Measurements from ENCODE around the gene OGFR. TPM values are rescaled to one million over a fixed set of nuclear protein-coding genes. Genes with fewer than 3 reads are reported as not detected.
"Not testable (repeated sequence)": the region's sequence is repeated elsewhere in the genome, so short reads cannot be mapped to it uniquely, and the experiment has no call there.

Gene OGFR
- total RNA-seq, 2 experiments from 2014 or later: 23.7 to 24.6 TPM

DNA sequence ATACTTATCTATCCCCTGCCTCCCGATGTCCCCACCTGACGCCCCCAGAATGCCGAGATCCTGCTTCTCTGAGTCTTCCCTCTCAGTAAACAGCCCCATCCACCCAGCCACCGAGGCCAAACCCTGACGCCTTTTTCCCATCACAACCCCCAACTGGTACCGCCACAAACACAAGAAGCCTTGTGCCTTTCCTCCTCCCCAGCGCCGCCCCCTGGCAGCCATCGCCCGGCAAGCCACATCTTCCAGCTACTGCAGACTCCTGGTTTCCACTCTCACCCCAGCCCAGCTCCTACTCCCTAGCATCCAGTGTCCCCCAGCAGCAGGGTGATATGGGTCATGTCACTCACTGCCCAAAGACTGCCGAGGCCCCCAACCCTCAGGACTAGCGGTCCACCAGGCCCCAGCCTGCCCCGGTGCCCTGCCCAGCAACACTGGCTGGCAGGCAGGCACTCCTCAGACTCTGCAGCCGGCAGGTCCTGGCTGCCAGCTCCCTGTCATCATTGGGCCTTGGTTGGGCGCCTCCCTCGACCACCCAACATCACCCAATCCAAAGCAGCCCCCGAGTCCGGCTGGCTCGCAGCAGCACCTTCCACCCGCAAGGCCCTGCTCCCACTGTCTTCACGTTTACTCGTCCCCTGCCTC, 45.8 kb downstream of the OGFR start:
- CTCF ChIA-PET: interaction anchor here (0.6 kb wide), 1 partner anchor 322 kb away, joined by 5 read pairs; no protein-coding TSS in a partner anchor
- intact Hi-C loops (cut with micrococcal nuclease): no loop called here
- no peak overlapping the region for H3K4me3 Mint-ChIP-seq
- DNase-seq: no peak
- H3K27me3 Mint-ChIP-seq (ENCODE audit: low read depth): no peaks in the 10 kb centered on the region
- peaks cover 17% of the 10 kb centered on the region for H3K36me3 Mint-ChIP-seq (ENCODE audit: low read depth)
- no peaks in the 10 kb centered on the region for H3K9me3 Mint-ChIP-seq
- no peak overlapping the region for H3K27ac Mint-ChIP-seq
- no peaks in the 10 kb centered on the region for H3K4me1 Mint-ChIP-seq (ENCODE audit: low read depth)

DNA sequence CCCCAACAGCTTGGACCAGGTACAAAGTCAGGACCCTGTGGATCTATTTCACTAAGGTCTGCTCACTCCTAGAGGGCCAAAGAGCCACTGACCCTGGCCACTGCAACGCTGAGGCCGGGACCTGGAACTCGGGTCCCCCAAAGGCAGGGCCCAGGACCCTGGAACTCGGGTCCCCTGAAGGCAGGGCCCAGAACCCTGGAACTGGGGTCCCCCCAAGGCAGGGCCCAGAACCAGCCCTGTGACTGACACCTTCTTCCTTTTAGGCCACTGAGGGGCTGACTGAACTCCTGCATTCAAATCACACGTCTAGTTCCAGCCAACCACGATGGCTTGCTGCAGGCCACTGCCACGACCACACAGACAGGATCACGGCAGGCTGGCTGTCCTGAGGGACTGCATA, 47.6 kb downstream of the OGFR start:
- DNase-seq: no peak
- peaks cover 19% of the 10 kb centered on the region for H3K36me3 Mint-ChIP-seq (ENCODE audit: low read depth)
- no peaks in the 10 kb centered on the region for H3K4me1 Mint-ChIP-seq (ENCODE audit: low read depth)
- CTCF ChIA-PET: interaction anchor here (0.6 kb wide), 1 partner anchor 50 kb away, joined by 5 read pairs; no protein-coding TSS in a partner anchor
- H3K4me3 Mint-ChIP-seq: no peak overlapping the region
- H3K27me3 Mint-ChIP-seq (ENCODE audit: low read depth): no peaks in the 10 kb centered on the region
- no peaks in the 10 kb centered on the region for H3K9me3 Mint-ChIP-seq
- intact Hi-C loops (cut with micrococcal nuclease): no loop called here
- H3K27ac Mint-ChIP-seq: no peak overlapping the region

DNA sequence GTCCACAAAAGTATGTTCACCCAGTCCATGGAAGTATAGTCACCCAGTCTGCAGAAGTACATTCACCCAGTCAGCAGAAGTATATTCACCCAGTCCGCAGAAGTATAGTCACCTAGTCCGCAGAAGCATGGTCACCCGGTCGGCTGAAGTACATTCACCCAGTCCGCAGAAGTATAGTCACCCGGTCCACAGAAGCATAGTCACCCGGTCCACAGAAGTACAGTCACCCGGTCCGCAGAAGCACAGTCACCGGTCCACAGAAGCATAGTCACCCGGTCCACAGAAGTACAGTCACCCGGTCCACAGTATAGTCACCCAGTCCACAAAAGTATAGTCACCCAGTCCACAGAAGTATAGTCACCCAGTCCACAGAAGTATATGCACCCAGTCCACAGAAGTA, 48.2 kb downstream of the OGFR start:
- Mint-ChIP-seq H3K4me1 (ENCODE audit: low read depth) (no peaks in the 10 kb centered on the region), H3K36me3 (ENCODE audit: low read depth) (peaks cover 22% of the 10 kb centered on the region), H3K27me3 (ENCODE audit: low read depth) (no peaks in the 10 kb centered on the region), H3K27ac (no peak overlapping the region), H3K4me3 (no peak overlapping the region), H3K9me3 (no peaks in the 10 kb centered on the region)
- intact Hi-C loops (cut with micrococcal nuclease): no loop called here
- no peak for DNase-seq
- CTCF ChIA-PET: no interaction called here

DNA sequence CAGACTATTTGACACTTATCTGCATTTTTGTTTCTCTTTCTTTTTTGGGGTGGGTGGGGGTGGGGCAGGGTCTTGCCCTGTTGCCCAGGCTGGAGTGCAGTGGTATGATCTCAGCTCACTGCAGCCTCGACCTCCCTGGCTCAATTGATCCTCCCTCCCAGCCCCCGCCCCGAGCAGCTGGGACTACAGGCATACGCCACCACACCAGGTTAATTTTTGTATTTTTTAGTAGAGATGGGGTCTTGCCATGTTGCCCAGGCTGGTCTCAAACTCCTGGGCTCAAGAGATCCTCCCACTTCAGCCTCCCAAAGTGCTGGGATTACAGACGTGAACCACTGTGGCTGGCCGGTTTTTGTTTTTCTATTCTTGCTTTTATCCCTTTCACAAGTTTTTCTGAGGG, 48.7 kb downstream of the OGFR start:
- H3K27me3 Mint-ChIP-seq (ENCODE audit: low read depth); DNase-seq; H3K4me1 Mint-ChIP-seq (ENCODE audit: low read depth); intact Hi-C loops (cut with micrococcal nuclease); CTCF ChIA-PET; H3K27ac Mint-ChIP-seq; H3K4me3 Mint-ChIP-seq; H3K9me3 Mint-ChIP-seq: not testable (repeated sequence)
- H3K36me3 Mint-ChIP-seq (ENCODE audit: low read depth): peaks cover 22% of the 10 kb centered on the region

DNA sequence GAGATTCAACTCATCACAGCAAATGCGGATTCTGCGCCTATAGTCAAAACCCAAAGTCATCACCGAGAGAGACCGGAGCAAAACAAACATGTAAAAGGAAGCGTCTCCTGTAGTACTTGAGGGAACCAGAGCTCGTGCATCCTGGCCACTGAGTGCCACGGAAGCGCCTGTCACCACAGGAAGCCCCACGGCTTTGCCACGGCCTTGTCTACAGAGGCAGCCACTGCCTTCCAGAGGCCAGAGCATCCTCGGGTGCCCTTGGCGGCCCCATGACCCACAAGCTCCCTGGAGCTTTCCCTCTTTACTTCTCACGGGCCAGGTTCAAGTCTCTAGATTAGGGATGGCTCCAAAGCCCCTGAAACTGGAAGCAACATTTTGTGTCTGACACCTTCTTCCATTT, 49.5 kb downstream of the OGFR start:
- no peak for DNase-seq
- H3K4me1 Mint-ChIP-seq (ENCODE audit: low read depth): peaks cover 5% of the 10 kb centered on the region
- intact Hi-C loops (cut with micrococcal nuclease): no loop called here
- CTCF ChIA-PET: interaction anchor here (1.0 kb wide), 1 partner anchor 22 kb away, joined by 3 read pairs; no protein-coding TSS in a partner anchor
- peaks cover 25% of the 10 kb centered on the region for H3K36me3 Mint-ChIP-seq (ENCODE audit: low read depth)
- no peak overlapping the region for H3K27ac Mint-ChIP-seq
- H3K9me3 Mint-ChIP-seq: no peaks in the 10 kb centered on the region
- H3K27me3 Mint-ChIP-seq (ENCODE audit: low read depth): no peaks in the 10 kb centered on the region
- no peak overlapping the region for H3K4me3 Mint-ChIP-seq

DNA sequence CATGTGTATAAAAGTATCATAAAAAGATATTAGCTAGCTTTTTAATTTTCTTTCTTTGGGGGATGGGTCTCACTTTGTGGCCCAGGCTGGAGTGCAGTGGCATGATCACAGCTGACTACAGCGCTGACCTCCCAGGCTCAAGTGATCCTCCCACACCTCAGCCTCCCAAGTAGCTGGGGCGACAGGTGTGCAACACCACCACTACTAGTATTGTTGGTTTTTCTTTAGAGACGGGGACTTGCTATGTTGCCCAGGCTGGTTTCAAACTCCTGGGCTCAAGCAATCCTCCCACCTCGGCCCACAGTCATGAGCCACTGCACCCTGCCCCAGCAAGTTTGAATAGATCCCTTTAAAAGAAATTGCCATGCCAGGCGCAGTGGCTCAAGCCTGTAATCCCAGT, 50.5 kb downstream of the OGFR start:
- Mint-ChIP-seq H3K4me1 (ENCODE audit: low read depth) (peaks cover 13% of the 10 kb centered on the region), H3K36me3 (ENCODE audit: low read depth) (peaks cover 24% of the 10 kb centered on the region), H3K9me3 (no peaks in the 10 kb centered on the region), H3K27ac (no peak overlapping the region), H3K4me3 (no peak overlapping the region), H3K27me3 (ENCODE audit: low read depth) (no peaks in the 10 kb centered on the region)
- CTCF ChIA-PET: interaction anchor here (0.6 kb wide), 1 partner anchor 381 kb away, joined by 3 read pairs; the partner anchor contains the start of gene BIRC7
- intact Hi-C loops (cut with micrococcal nuclease): no loop called here
- DNase-seq: no peak

DNA sequence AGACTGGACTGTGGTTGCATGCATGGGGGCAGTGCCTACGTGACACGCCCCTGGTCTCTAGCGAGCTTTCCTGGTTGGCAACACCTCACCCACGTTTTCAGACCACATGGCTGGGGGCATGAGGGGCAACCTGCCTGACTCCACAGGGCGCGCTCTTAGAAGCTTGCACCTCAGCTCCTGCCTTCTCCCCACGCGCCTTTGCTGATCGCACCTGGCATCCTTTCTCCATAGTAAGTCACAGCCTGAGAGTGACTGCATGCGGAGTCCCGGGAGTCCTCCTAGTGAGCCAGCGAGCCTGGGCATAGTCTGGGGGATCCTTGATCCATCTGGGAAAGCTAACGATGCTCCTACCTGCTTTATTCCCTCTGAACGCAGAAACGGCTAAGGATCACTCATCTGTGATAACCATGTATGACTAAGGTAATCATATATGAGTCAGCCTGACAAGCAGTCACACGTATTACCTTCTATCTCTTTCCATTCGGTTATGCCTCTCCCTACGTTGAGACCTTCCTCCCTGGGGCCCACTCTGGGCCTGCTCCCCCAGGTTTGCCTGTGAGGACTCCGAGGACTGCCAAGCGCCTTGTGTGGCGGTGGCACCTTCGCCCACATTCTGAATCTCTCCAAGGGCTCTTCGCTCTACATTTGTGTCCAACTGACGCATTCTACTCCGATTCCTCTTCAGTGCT, 52.4 kb downstream of the OGFR start:
- Mint-ChIP-seq H3K36me3 (ENCODE audit: low read depth) (peaks cover 19% of the 10 kb centered on the region), H3K4me3 (no peak overlapping the region), H3K9me3 (no peaks in the 10 kb centered on the region), H3K27ac (no peak overlapping the region), H3K4me1 (ENCODE audit: low read depth) (peaks cover 19% of the 10 kb centered on the region), H3K27me3 (ENCODE audit: low read depth) (no peaks in the 10 kb centered on the region)
- no peak for DNase-seq
- CTCF ChIA-PET: interaction anchor here (1.2 to 1.3 kb wide), 2 partner anchors 10 to 49 kb away, joined by 5 to 6 read pairs; no protein-coding TSS in a partner anchor
- intact Hi-C loops (cut with micrococcal nuclease): no loop called here

DNA sequence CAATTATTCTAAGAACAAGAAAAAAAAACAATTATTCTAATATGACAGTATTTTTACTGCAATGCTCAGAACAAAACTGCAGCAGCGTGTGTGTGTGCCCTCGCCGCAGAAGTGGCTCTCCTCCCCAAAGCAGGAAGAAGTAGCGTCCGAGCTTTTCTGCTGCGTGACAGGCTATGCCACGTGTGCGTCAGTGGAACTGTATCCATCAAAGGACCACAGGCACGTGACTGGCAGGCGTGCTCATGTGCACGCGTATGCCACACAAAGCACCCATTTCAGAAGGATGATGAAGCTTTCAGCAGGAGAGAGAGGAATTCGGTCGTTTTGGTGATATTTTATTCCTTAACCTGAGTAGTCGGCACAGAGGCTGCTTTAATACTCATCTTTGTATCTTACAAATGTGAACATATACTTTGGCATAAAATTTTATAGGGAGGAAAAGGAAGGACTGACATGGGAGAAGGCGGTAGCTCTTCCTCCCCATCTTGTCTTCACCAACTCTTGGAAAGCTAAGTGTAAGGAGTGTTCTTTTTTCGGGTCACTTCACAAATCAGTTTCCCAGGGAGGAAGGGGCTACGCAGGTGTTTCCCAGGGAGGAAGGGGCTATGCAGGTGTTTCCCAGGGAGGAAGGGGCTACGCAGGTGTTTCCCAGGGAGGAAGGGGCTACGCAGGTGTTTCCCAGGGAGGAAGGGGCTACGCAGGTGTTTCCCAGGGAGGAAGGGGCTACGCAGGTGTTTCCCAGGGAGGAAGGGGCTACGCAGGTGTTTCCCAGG, 53.6 kb downstream of the OGFR start:
- DNase-seq: no peak
- CTCF ChIA-PET: no interaction called here
- intact Hi-C loops (cut with micrococcal nuclease): no loop called here
- peaks cover 14% of the 10 kb centered on the region for H3K36me3 Mint-ChIP-seq (ENCODE audit: low read depth)
- H3K9me3 Mint-ChIP-seq: no peaks in the 10 kb centered on the region
- H3K27me3 Mint-ChIP-seq (ENCODE audit: low read depth): no peaks in the 10 kb centered on the region
- H3K4me1 Mint-ChIP-seq (ENCODE audit: low read depth): peaks cover 24% of the 10 kb centered on the region
- H3K27ac Mint-ChIP-seq: no peak overlapping the region
- no peak overlapping the region for H3K4me3 Mint-ChIP-seq

DNA sequence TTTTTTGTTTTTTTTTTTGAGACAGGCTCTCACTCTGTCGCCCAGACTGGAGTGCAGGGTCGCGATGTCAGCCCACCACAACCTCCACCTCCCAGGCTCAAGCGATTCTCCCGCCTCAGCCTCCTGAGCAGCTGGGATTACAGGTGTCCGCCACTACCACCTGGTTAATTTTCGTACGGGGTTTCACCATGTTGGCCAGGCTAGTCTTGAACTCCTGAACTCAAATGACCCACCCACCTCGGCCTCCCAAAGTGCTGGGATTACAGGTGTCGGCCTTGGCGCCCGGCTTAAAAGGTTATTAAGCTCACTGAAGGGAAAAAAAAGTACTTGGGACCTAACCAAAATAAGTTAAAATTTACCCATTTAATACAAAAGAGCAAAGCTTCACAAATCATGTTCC, 55.1 kb downstream of the OGFR start:
- Mint-ChIP-seq H3K4me3 (peak overlapping the region; percentile 65), H3K27me3 (ENCODE audit: low read depth) (no peaks in the 10 kb centered on the region), H3K4me1 (ENCODE audit: low read depth) (peaks cover 24% of the 10 kb centered on the region), H3K9me3 (no peaks in the 10 kb centered on the region), H3K36me3 (ENCODE audit: low read depth) (peaks cover 11% of the 10 kb centered on the region), H3K27ac (no peak overlapping the region)
- intact Hi-C loops (cut with micrococcal nuclease): loop anchor here (5.0 kb wide), 1 partner anchor 243 kb away; no protein-coding TSS in a partner anchor
- CTCF ChIA-PET: interaction anchor here (1.2 kb wide), 1 partner anchor 12 kb away, joined by 3 read pairs; no protein-coding TSS in a partner anchor
- no peak for DNase-seq

DNA sequence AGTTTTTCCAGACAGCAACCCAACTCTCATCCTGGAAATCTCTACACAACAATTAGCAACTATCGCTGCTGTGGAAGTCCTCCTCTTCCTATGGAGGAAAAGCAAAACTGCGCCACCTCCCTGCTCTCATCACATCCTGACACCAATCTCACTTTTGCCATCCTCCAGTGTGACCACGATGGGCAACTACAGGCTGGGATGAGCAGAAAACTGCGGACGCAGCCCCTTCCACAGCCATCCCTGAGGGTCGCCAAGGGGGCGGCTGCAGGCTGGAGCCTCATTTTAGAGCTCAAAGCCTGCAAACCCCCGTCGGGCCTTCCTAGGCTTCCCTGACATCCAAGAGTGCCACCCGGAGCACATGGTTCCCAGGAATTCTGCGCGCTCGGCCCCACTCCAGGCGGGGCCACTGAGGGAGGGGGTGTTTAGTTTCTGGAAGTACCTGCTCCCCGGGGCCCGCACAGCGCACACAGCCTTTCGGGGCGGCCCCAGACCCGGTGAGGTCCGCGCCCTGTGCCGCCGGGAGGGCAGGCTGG, 55.8 kb downstream of the OGFR start:
- no peak overlapping the region for H3K27ac Mint-ChIP-seq
- CTCF ChIA-PET: interaction anchor here (1.2 kb wide), 1 partner anchor 13 kb away, joined by 3 read pairs; no protein-coding TSS in a partner anchor
- peak overlapping the region; percentile 65 for H3K4me3 Mint-ChIP-seq
- H3K4me1 Mint-ChIP-seq (ENCODE audit: low read depth): peaks cover 24% of the 10 kb centered on the region
- intact Hi-C loops (cut with micrococcal nuclease): loop anchor here (5.0 kb wide), 1 partner anchor 242 kb away; no protein-coding TSS in a partner anchor
- peaks cover 11% of the 10 kb centered on the region for H3K36me3 Mint-ChIP-seq (ENCODE audit: low read depth)
- H3K9me3 Mint-ChIP-seq: no peaks in the 10 kb centered on the region
- DNase-seq: no peak
- no peaks in the 10 kb centered on the region for H3K27me3 Mint-ChIP-seq (ENCODE audit: low read depth)

DNA sequence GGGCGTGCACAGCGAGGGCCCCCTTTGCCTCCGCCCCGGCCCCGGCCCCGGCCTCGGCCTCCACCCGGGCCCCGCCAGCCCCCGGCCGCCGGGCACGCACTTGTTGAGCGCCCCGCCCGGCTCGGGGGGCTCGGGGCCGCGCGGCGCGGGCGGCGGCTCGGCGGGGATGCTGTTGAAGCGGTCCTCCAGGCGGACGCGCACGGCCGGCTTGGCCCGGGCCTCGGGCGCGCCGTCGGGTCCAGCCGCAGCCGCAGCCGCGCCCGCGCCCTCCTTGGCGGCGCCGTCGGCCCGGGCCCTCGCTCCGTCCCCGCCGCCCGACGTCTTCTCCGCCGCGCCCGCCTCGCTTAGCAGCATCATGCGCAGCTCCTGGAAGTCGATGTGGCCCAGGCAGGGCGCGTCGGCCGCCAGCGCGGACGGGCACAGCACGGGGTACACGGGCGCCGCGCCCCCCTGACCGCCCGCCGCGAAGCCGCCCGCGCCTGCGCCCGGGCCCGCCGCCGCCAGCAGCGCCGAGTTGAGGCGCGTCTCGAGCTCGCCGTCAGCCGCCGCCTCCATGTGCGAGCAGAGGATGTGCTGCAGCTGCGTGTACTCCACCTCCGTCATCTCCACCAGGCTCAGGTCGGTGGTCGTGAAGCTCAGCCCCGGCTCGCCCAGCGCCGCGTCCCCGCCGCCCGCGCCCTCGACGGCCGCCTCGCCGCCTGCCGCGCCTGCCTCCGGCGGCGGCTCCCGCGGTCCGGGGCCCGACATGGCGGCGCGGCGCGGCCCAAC, 56.5 kb downstream of the OGFR start:
- peaks cover 11% of the 10 kb centered on the region for H3K36me3 Mint-ChIP-seq (ENCODE audit: low read depth)

More for the DNA sequence above, 56.5 kb downstream of the OGFR start:
- DNase-seq: peak; percentile 47
- CTCF ChIA-PET: interaction anchor here (1.2 kb wide), 1 partner anchor 14 kb away, joined by 3 read pairs; no protein-coding TSS in a partner anchor
- intact Hi-C loops (cut with micrococcal nuclease): loop anchor here (1.0 to 5.0 kb wide), 3 partner anchors 65 to 241 kb away; partner anchors contain the start of gene DIDO1
- Mint-ChIP-seq H3K27ac (no peak overlapping the region), H3K9me3 (no peaks in the 10 kb centered on the region), H3K4me1 (ENCODE audit: low read depth) (peaks cover 24% of the 10 kb centered on the region), H3K4me3 (no peak overlapping the region), H3K27me3 (ENCODE audit: low read depth) (no peaks in the 10 kb centered on the region)
